GM06990 (cell line): ENCODE data around the gene TSPAN3.

Experiments used
- DNase-seq: peaks from one replicate; pipeline ENCODE4 v3.0.0-alpha.2; 2011; ENCODE audit not compliant: insufficient read length; ENCODE audit errors: extremely low read depth
- H3K27me3 ChIP-seq: replicated peaks from 2 replicates; pipeline ENCODE4 v1.6.0; 2011; ENCODE audit warnings: low read length; ENCODE audit not compliant: control insufficient read depth, insufficient read depth
- H3K36me3 ChIP-seq: 2 replicates; pipeline ENCODE4 v1.5.1; 2011; ENCODE audit warnings: low read length; ENCODE audit not compliant: control insufficient read depth, insufficient read depth
- H3K4me3 ChIP-seq: replicated peaks from 2 replicates; pipeline ENCODE4 v1.5.1; 2011; ENCODE audit warnings: low read depth, mild to moderate bottlenecking, control low read depth, low read length
- TF ChIP-seq, protein P1 (sequence below): IDR thresholded peaks from 2 replicates; pipeline ENCODE4 v1.5.1; 2011; ENCODE audit warnings: low read length, control low read depth, mild to moderate bottlenecking, inconsistent platforms; ENCODE audit not compliant: insufficient read depth, poor library complexity, severe bottlenecking

The TSPAN3 gene

DNA sequence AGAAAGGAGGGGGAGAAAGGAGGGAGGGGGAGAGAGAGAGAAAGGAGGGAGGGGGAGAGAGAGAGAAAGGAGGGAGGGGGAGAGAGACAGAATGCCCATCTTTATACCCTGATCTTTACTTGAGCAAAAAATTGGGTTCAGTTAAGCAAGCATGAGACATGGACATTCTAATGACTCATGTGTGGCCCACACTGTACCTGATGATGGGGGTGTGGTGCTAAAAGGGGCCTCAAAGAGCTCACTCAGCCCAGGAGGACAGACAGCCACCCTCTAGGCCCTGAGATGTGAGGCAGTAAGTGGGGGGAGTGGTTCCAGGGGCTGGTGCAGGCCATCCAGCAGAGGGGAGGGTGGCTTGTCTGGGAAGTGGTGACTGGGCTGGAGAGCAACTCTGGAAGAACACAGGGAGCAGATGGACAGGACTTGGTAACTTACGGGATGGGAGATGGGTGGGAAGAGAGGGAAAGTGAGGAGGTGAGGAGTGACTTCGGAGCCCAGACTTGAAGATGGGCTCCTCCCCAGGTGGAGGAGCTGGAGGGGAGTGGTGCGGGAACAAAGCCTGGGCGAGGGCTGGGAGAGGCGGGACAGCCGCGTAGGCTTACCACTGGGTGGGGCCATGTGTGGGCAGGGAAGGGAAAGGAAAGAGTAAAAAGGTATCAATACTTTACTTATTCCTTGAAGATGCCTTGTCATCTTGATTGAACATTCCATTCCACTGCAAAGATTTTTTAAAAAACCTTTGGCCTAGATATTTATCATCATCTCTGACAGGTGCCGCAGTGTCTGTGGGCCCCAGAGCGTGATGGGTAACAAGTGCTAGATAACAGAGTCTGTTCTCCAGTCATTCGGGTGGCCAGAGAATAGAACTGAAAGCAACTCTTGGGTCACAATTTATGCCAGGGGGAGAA lies 32.3 kb downstream of the TSPAN3 start:
- Histone ChIP-seq H3K27me3 (no peaks in the 10 kb centered on the region), H3K4me3 (no peak overlapping the region), H3K36me3 (peaks cover 17% of the 10 kb centered on the region)
- TF ChIP-seq, protein P1, sequence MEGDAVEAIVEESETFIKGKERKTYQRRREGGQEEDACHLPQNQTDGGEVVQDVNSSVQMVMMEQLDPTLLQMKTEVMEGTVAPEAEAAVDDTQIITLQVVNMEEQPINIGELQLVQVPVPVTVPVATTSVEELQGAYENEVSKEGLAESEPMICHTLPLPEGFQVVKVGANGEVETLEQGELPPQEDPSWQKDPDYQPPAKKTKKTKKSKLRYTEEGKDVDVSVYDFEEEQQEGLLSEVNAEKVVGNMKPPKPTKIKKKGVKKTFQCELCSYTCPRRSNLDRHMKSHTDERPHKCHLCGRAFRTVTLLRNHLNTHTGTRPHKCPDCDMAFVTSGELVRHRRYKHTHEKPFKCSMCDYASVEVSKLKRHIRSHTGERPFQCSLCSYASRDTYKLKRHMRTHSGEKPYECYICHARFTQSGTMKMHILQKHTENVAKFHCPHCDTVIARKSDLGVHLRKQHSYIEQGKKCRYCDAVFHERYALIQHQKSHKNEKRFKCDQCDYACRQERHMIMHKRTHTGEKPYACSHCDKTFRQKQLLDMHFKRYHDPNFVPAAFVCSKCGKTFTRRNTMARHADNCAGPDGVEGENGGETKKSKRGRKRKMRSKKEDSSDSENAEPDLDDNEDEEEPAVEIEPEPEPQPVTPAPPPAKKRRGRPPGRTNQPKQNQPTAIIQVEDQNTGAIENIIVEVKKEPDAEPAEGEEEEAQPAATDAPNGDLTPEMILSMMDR, result no peak
- no peak for DNase-seq

DNA sequence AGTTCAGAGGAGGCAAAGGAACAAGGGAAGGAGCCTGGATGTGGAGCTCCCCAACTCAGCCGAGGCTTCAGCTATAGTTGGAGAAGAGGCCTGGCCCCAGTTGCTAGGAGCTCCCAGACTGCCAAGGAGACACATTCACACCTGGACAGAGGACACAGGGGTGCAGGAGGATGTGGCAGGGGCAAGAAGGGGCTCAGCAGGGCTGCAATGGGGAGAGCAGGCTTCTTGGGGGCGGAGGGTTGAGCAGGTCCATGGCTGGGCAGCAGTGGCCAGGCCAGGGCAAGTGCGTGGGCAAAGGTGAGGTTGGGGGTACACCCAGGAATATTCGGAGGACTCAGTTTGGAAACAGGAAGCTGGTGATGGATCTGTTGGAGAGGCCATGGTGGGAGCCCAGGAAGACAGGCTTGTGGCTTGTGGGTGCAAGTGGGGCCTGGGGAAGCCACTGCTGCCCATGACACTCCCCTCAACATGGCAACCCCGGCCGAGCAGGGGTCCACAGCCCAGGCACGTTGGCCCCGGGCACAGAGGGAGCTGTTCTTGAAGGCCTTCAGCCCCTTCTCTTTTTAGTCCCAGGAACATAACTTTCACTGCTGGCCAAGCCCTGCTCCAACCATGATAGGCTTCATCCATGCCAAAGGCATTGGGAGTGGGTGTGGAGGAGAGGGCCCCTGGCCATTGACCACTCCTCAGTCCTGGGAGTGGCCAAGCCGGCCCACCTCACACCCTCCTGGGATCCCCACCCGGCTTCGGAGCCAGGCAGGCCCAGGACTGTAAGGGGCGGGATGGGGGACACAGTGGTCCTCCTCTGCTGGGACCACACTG lies 33.3 kb downstream of the TSPAN3 start:
- no peak for DNase-seq
- TF ChIP-seq, protein P1, result no peak
- H3K27me3 ChIP-seq, result no peaks in the 10 kb centered on the region
- no peak overlapping the region for H3K4me3 ChIP-seq
- H3K36me3 ChIP-seq, result peaks cover 14% of the 10 kb centered on the region

DNA sequence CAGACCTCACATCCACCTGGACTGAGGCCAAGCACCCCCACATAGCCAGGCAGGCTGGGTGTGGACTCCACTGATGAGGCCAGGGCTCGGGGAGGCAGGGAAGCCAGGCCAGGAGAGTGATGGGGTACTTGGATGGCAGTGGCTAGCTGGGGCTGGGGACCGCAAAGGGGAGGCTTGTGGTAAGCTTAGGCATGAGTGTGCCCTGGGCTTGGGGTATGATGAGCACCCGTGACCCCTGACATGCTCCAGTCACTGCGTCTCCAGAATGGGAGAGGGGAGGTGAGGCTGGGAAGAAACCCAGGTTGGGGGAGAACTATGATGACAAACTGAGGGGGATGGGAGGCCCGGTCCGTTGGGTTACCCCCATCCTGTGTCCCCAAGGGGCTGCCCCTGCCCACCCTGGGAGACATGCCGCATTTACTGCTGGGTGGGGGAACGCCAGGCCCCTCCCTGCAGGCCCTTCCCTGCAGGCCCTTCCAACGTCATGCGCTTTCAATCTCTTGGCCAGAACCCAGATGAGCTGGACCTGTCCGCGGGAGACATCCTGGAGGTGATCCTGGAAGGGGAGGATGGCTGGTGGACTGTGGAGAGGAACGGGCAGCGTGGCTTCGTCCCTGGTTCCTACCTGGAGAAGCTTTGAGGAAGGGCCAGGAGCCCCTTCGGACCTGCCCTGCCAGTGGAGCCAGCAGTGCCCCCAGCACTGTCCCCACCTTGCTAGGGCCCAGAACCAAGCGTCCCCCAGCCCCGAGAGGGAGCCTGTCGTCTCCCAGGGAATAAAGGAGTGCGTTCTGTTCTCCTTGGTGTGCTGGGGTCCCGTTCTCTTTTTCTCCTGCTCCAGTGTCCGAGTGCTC lies 34.1 kb downstream of the TSPAN3 start:
- no peak for DNase-seq
- TF ChIP-seq, protein P1, result no peak

GRCh38 chr15:77035999-77036471 lies 34.9 kb downstream of the TSPAN3 start:
- no peak overlapping the region for H3K4me3 ChIP-seq
- H3K27me3 ChIP-seq, result no peaks in the 10 kb centered on the region
- DNase-seq, result no peak
- TF ChIP-seq, protein P1, result no peak
- H3K36me3 ChIP-seq, result peaks cover 14% of the 10 kb centered on the region

More for the DNA sequence above, 34.1 kb downstream of the TSPAN3 start:
- Histone ChIP-seq H3K27me3 (no peaks in the 10 kb centered on the region), H3K4me3 (no peak overlapping the region), H3K36me3 (peaks cover 14% of the 10 kb centered on the region)

GRCh38 chr15:77035584-77035983 lies 35.3 kb downstream of the TSPAN3 start:
- DNase-seq, result no peak
- TF ChIP-seq, protein P1, result no peak
- Histone ChIP-seq H3K27me3 (no peaks in the 10 kb centered on the region), H3K4me3 (no peak overlapping the region), H3K36me3 (peaks cover 14% of the 10 kb centered on the region)
